SK-N-SH (cell line): ENCODE measurements around the gene PRKAA2. TPM values are rescaled to one million over a fixed set of nuclear protein-coding genes. Genes with fewer than 3 reads are reported as not detected.
A peak's percentile ranks its signal among the peaks of the same experiment; 100 is the strongest.

Experiments used
- CTCF ChIA-PET: fragments of 300-600, 350-600 bp; formaldehyde crosslinking; extraction: SDS; loops from one replicate; lab custom pipeline; 2021; lab: Yijun Ruan, JAX
- POLR2A ChIA-PET: fragments of 350-600 bp; sonication (Branson Sonifier 250); formaldehyde crosslinking; extraction: SDS; loops from one replicate; lab custom pipeline; 2020; ENCODE audit warnings: antibody characterized with exemption, inconsistent platforms; lab: Yijun Ruan, JAX
- DNase-seq: peaks from one replicate; pipeline ENCODE4 v3.0.0; 2012
- H2AFZ ChIP-seq: fragments of 200-600 bp; sonication (generic); 2 replicates; pipeline ENCODE4 v1.8.1; 2016; ENCODE audit warnings: antibody characterized with exemption, mild to moderate bottlenecking, low read depth
- H3F3A ChIP-seq: fragments of 200-600 bp; sonication (generic); replicated peaks from 2 replicates; pipeline ENCODE3; 2016; ENCODE audit warnings: antibody characterized with exemption, mild to moderate bottlenecking; ENCODE audit not compliant: insufficient read depth
- H3K27ac ChIP-seq, 2 experiments: fragments of 200-500 bp in 1 of 2; fragments of 200-600 bp in 1 of 2; sonication (Bioruptor generic) in 1 of 2; sonication (generic), shearing (Covaris generic) in 1 of 2; 2 replicates each; pipeline versions ENCODE4 v1.5.1 to v1.6.1; 2014 to 2016; ENCODE audit warnings: low read depth in 2 of 2, inconsistent platforms in 1 of 2, low read length in 1 of 2, mild to moderate bottlenecking in 1 of 2, mixed read lengths in 1 of 2
- H3K27me3 ChIP-seq: fragments of 200-600 bp; sonication (generic), shearing (Covaris generic); 2 replicates; pipeline ENCODE4 v1.6.1; 2016; ENCODE audit warnings: mixed run types; ENCODE audit not compliant: insufficient read depth
- H3K36me3 ChIP-seq, 2 experiments: fragments of 200-500 bp in 1 of 2; fragments of 200-600 bp in 1 of 2; sonication (Bioruptor generic) in 1 of 2; sonication (generic) in 1 of 2; replicated peaks in 1 of 2; 2 replicates each; pipeline versions ENCODE3 to v1.5.1; 2014 to 2016; ENCODE audit warnings: low read length in 1 of 2, mild to moderate bottlenecking in 1 of 2; ENCODE audit not compliant: insufficient read depth in 2 of 2, control insufficient read depth in 1 of 2
- H3K4me1 ChIP-seq, 2 experiments: fragments of 200-500 bp in 1 of 2; fragments of 200-600 bp in 1 of 2; sonication (Bioruptor generic) in 1 of 2; sonication (generic), shearing (Covaris generic) in 1 of 2; 2 replicates each; pipeline versions ENCODE4 v1.5.1 to v1.6.1; 2014 to 2016; ENCODE audit warnings: low read depth in 1 of 2, low read length in 1 of 2, mixed run types in 1 of 2; ENCODE audit not compliant: insufficient read depth in 2 of 2, control insufficient read depth in 1 of 2
- H3K4me2 ChIP-seq: fragments of 200-600 bp; sonication (generic), shearing (Covaris generic); 2 replicates; pipeline ENCODE4 v1.6.1; 2017; ENCODE audit warnings: mixed run types
- H3K4me3 ChIP-seq, 2 experiments: fragments of 200-500 bp in 1 of 2; fragments of 200-600 bp in 1 of 2; sonication (Bioruptor generic) in 1 of 2; sonication (generic), shearing (Covaris generic) in 1 of 2; 2 replicates each; pipeline versions ENCODE4 v1.5.1 to v1.8.1; 2014 to 2016; ENCODE audit warnings: low read depth in 2 of 2, inconsistent platforms in 1 of 2, low read length in 1 of 2, mild to moderate bottlenecking in 1 of 2, mixed read lengths in 1 of 2, moderate library complexity in 1 of 2
- H3K79me2 ChIP-seq: fragments of 200-600 bp; sonication (generic); 2 replicates; pipeline ENCODE4 v1.8.1; 2017; ENCODE audit warnings: mild to moderate bottlenecking; ENCODE audit not compliant: insufficient read depth
- H3K9ac ChIP-seq: fragments of 200-600 bp; sonication (generic); 2 replicates; pipeline ENCODE4 v1.6.1; 2017; ENCODE audit warnings: mixed run types
- H3K9me2 ChIP-seq: fragments of 200-600 bp; sonication (generic); 2 replicates; pipeline ENCODE4 v1.6.1; 2017; ENCODE audit warnings: mixed run types
- H3K9me3 ChIP-seq: fragments of 200-600 bp; sonication (generic); 2 replicates; pipeline ENCODE4 v1.6.1; 2017; ENCODE audit warnings: mixed run types, mild to moderate bottlenecking, moderate library complexity
- H4K20me1 ChIP-seq: fragments of 200-600 bp; sonication (generic); 2 replicates; pipeline ENCODE4 v1.6.1; 2017; ENCODE audit warnings: mild to moderate bottlenecking, mixed run types; ENCODE audit not compliant: insufficient read depth
- EZH2phosphoT487 ChIP-seq: fragments of 200-600 bp; sonication (generic); IDR thresholded peaks from 2 replicates; pipeline ENCODE4 v1.6.1; 2017; ENCODE audit warnings: low read depth, mixed run types, mild to moderate bottlenecking, antibody characterized with exemption, moderate library complexity, borderline replicate concordance
- FOSL2 ChIP-seq: IDR thresholded peaks from 2 replicates; pipeline ENCODE4 v1.4.0; 2012; ENCODE audit warnings: low read depth, mild to moderate bottlenecking, moderate library complexity, borderline replicate concordance
- FOXJ3 ChIP-seq: sonication (generic); formaldehyde crosslinking; IDR thresholded peaks from 2 replicates; pipeline ENCODE4 v1.5.1; 2020; ENCODE audit warnings: mild to moderate bottlenecking, missing genetic modification reagents
- JUND ChIP-seq: IDR thresholded peaks from 2 replicates; pipeline ENCODE4 v1.4.0; 2012
- RAD21 ChIP-seq: IDR thresholded peaks from 2 replicates; pipeline ENCODE4 v1.6.1; 2012; ENCODE audit warnings: mild to moderate bottlenecking, low read length
- RCOR1 ChIP-seq: fragments of 150-350 bp; IDR thresholded peaks from 2 replicates; pipeline ENCODE4 v1.6.1; 2017; ENCODE audit warnings: antibody characterized with exemption, low read length
- RFX5 ChIP-seq: IDR thresholded peaks from 2 replicates; pipeline ENCODE4 v1.6.1; 2012; ENCODE audit warnings: mild to moderate bottlenecking, improper control_type of control experiment, low read length
- SIN3A ChIP-seq: IDR thresholded peaks from 2 replicates; pipeline ENCODE4 v1.6.1; 2012; ENCODE audit warnings: low read depth, mild to moderate bottlenecking, low read length, moderate library complexity, borderline replicate concordance
- SMC3 ChIP-seq: IDR thresholded peaks from 2 replicates; pipeline ENCODE4 v1.6.1; 2012; ENCODE audit warnings: low read depth, low read length, improper control_type of control experiment
- YY1 ChIP-seq: IDR thresholded peaks from 2 replicates; pipeline ENCODE4 v1.4.0; 2012; ENCODE audit warnings: low read depth, mild to moderate bottlenecking
- WGBS: methylation state at CpG from one replicate; pipeline ENCODE4 v1.1.6; 2017; ENCODE audit warnings: low lambda C conversion rate; 5-methylcytosine and 5-hydroxymethylcytosine counted together
- polyA plus RNA-seq, 3 experiments: library from polyadenylated mRNA; depleted of rRNA; stranded (reverse); fragments of >200 nt; gene quantifications; 2 replicates each; pipeline ENCODE4 v1.2.3, GENCODE V29; 2012
- TF ChIP-seq, protein P1 (sequence below): IDR thresholded peaks from 2 replicates; pipeline ENCODE4 v1.4.0; 2012; ENCODE audit warnings: low read depth, borderline replicate concordance
- TF ChIP-seq, protein P2 (sequence below): fragments of 150-350 bp; IDR thresholded peaks from 2 replicates; pipeline ENCODE4 v1.6.1; 2017; ENCODE audit warnings: antibody characterized with exemption, low read length, low read depth, borderline replicate concordance
- TF ChIP-seq, protein P3 (sequence below): IDR thresholded peaks from 2 replicates; pipeline ENCODE4 v1.4.0; 2012; ENCODE audit warnings: low read depth, borderline replicate concordance

PRKAA2 gene
- polyA plus RNA-seq, 1 of the 3 experiments (the other 2 are of a cell fraction), result 1.5 TPM

DNA sequence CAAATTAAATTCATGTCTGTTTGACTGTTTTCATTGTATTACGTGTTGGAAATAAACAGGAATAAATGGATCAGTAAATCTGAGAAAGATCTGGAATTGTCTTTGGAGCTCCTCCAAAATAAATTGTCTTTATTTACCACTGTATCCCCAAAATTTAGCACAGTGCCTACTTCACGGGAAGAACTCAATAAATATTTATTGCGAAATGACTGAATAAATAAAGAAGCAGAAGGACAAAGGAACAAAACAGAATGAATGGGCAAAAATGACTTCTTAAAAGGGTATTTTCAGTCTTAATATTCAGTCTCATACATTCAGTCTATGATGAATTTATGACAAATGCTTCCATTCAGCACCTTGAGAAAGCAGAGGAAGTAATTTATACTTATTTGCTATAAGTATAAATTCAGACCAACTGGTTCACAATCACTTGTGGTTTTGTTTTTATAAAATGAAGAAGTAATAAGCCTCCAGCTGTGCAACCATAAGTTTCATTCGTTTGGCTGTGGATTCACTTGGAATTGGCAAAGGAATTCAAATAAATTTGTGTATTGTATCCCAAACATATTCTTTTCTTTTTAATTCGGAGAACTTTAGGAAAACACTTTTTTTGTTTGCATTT lies 19.2 kb upstream of the PRKAA2 start:
- H3K9me2 ChIP-seq, result no peaks in the 10 kb centered on the region
- peaks cover 0 to 5% of the 10 kb centered on the region in 2 experiments; a peak in 1 of 4 replicates for H3K4me1 ChIP-seq
- H3K4me3 ChIP-seq, result no peak overlapping the region
- no peak overlapping the region for H3K4me2 ChIP-seq
- no peaks in the 10 kb centered on the region for H3K27me3 ChIP-seq
- POLR2A ChIA-PET, result no interaction called here
- no peak for DNase-seq
- H3K9me3 ChIP-seq, result no peaks in the 10 kb centered on the region
- 88% methylated on average over 5 of the region's 5 CpGs for WGBS
- no peak overlapping the region for H2AFZ ChIP-seq
- H3F3A ChIP-seq, result peaks cover 16% of the 10 kb centered on the region
- H3K9ac ChIP-seq, result no peak overlapping the region
- no peaks in the 10 kb centered on the region for H3K36me3 ChIP-seq
- no peak overlapping the region for H3K27ac ChIP-seq
- CTCF ChIA-PET, result interaction anchor here (1.1 kb wide), 1 partner anchor 41 kb away, joined by 4 read pairs; no protein-coding TSS in a partner anchor
- TF ChIP-seq, protein P1, sequence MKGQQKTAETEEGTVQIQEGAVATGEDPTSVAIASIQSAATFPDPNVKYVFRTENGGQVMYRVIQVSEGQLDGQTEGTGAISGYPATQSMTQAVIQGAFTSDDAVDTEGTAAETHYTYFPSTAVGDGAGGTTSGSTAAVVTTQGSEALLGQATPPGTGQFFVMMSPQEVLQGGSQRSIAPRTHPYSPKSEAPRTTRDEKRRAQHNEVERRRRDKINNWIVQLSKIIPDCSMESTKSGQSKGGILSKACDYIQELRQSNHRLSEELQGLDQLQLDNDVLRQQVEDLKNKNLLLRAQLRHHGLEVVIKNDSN, result no peak
- TF ChIP-seq RFX5 (no peak), YY1 (no peak), RAD21 (no peak), FOXJ3 (no peak), RCOR1 (no peak), JUND (no peak), SIN3A (no peak), EZH2phosphoT487 (no peak), SMC3 (no peak)
- TF ChIP-seq, protein P2, sequence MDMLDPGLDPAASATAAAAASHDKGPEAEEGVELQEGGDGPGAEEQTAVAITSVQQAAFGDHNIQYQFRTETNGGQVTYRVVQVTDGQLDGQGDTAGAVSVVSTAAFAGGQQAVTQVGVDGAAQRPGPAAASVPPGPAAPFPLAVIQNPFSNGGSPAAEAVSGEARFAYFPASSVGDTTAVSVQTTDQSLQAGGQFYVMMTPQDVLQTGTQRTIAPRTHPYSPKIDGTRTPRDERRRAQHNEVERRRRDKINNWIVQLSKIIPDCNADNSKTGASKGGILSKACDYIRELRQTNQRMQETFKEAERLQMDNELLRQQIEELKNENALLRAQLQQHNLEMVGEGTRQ, result no peak
- no peaks in the 10 kb centered on the region for H4K20me1 ChIP-seq
- no peaks in the 10 kb centered on the region for H3K79me2 ChIP-seq

DNA sequence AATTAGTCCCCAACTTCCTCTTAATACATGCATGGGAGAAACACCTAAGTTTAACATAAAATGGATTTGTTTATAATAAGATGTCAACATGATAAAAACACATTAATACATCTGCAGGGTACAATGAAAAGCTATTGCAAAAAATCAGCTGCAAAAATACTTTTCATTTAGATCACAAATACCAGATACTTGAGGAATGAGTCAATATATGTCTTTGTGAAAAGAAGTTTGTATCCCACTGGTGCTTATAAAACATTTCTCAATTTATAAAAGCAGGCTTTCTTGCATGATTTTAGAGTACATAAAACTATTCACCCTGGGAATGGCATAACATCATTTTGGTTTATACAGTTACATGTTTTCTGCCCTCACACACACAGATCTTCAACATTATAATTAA lies 18.6 kb upstream of the PRKAA2 start:
- H3K27me3 ChIP-seq, result no peaks in the 10 kb centered on the region
- 0 out of 2 replicates have a peak overlapping the region, but pooled peaks have one; percentile 21 for H3K4me2 ChIP-seq
- peaks cover 16% of the 10 kb centered on the region for H3F3A ChIP-seq
- no peaks in the 10 kb centered on the region for H4K20me1 ChIP-seq
- CTCF ChIA-PET, result interaction anchor here (1.1 kb wide), 1 partner anchor 41 kb away, joined by 4 read pairs; no protein-coding TSS in a partner anchor
- 0 out of 2 replicates have a peak overlapping the region, but pooled peaks have one; percentile 32 for H2AFZ ChIP-seq
- H3K9ac ChIP-seq, result no peak overlapping the region
- POLR2A ChIA-PET, result no interaction called here
- H3K4me3 ChIP-seq, result no peak overlapping the region
- peaks cover 0 to 5% of the 10 kb centered on the region in 2 experiments; a peak in 1 of 4 replicates for H3K4me1 ChIP-seq
- no peaks in the 10 kb centered on the region for H3K9me3 ChIP-seq
- TF ChIP-seq FOSL2 (peak; percentile 10; the same call in 1 of the 2 replicates), JUND (0 out of 2 replicates have a peak, but pooled peaks have one; percentile 14)
- TF ChIP-seq, protein P3, sequence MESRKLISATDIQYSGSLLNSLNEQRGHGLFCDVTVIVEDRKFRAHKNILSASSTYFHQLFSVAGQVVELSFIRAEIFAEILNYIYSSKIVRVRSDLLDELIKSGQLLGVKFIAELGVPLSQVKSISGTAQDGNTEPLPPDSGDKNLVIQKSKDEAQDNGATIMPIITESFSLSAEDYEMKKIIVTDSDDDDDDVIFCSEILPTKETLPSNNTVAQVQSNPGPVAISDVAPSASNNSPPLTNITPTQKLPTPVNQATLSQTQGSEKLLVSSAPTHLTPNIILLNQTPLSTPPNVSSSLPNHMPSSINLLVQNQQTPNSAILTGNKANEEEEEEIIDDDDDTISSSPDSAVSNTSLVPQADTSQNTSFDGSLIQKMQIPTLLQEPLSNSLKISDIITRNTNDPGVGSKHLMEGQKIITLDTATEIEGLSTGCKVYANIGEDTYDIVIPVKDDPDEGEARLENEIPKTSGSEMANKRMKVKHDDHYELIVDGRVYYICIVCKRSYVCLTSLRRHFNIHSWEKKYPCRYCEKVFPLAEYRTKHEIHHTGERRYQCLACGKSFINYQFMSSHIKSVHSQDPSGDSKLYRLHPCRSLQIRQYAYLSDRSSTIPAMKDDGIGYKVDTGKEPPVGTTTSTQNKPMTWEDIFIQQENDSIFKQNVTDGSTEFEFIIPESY, result no peak
- DNase-seq, result no peak
- H3K9me2 ChIP-seq, result no peaks in the 10 kb centered on the region
- no peaks in the 10 kb centered on the region for H3K79me2 ChIP-seq
- H3K27ac ChIP-seq, result peak overlapping the region in 1 of 2 experiments; percentile 40; a peak in 2 of 4 replicates
- H3K36me3 ChIP-seq, result no peaks in the 10 kb centered on the region
